HepG2 (cell line): Measurements from ENCODE around the gene ZSCAN21. TPM values are rescaled to one million over a fixed set of nuclear protein-coding genes. Genes with fewer than 3 reads are reported as not detected.

Experiments used
- ATAC-seq: fragments of 200-7000 bp; cut with Tn5 transposase; 3 replicates; pipeline ENCODE4 v1.9.1; 2020; ENCODE audit warnings: mild to moderate bottlenecking, moderate library complexity
- BruUV-seq: library from RNA; stranded (reverse); fragments of 400-500 nt; replicated peaks from 2 replicates; lab custom pipeline; 2021; lab: Mats Ljungman, UMichigan
- CTCF ChIA-PET: fragments of 300-600 bp; formaldehyde crosslinking; extraction: SDS; loops from one replicate; lab custom pipeline; 2021; ENCODE audit warnings: low total read pairs, inconsistent platforms, low intra/inter-chr PET ratio; lab: Yijun Ruan, JAX
- POLR2A ChIA-PET: fragments of 350-600 bp; sonication (Branson Sonifier 250); formaldehyde crosslinking; loops from one replicate; lab custom pipeline; 2020; ENCODE audit warnings: antibody characterized with exemption, inconsistent platforms; lab: Yijun Ruan, JAX
- DNase-seq: peaks from one replicate; pipeline ENCODE4 v3.0.0-alpha.2; 2015; ENCODE audit warnings: low spot score
- FAIRE-seq: peaks from 3 replicates; lab custom pipeline; 2011; peaks lifted over from hg19 to GRCh38; lab: Jason Lieb, UNC
- H2AFZ ChIP-seq: one replicate; pipeline ENCODE4 v1.6.1; 2011; ENCODE audit warnings: low read length, inconsistent platforms
- H3K27ac ChIP-seq: fragments of 300-600 bp; 3 replicates; pipeline ENCODE4 v1.8.0; 2011; ENCODE audit warnings: mixed run types, mild to moderate bottlenecking, mixed read lengths, low read length, inconsistent platforms; ENCODE audit not compliant: insufficient read depth; ENCODE audit errors: extremely low read length
- H3K27me3 ChIP-seq, 2 experiments: fragments of 200-600 bp in 1 of 2; 2 replicates in 1 of 2; 3 replicates in 1 of 2; pipeline versions ENCODE4 v1.6.0 to v1.8.0; 2011; ENCODE audit warnings: low read length in 2 of 2, mild to moderate bottlenecking in 2 of 2, moderate library complexity in 2 of 2, inconsistent platforms in 1 of 2; ENCODE audit not compliant: insufficient read depth in 2 of 2, control insufficient read depth in 1 of 2
- H3K36me3 ChIP-seq, 2 experiments: fragments of 200-600 bp in 1 of 2; replicated peaks in 1 of 2; 2 replicates in 1 of 2; 3 replicates in 1 of 2; pipeline versions ENCODE4 v1.5.1 to v1.8.0; 2011; ENCODE audit warnings: low read length in 2 of 2, inconsistent platforms in 1 of 2; ENCODE audit not compliant: insufficient read depth in 2 of 2, control insufficient read depth in 1 of 2
- H3K4me1 ChIP-seq: 2 replicates; pipeline ENCODE4 v1.5.1; 2012; ENCODE audit warnings: low read length, inconsistent platforms; ENCODE audit not compliant: insufficient read depth
- H3K4me2 ChIP-seq: 2 replicates; pipeline ENCODE4 v1.6.0; 2011; ENCODE audit warnings: low read depth, low read length, inconsistent platforms
- H3K4me3 ChIP-seq, 3 experiments: fragments of 200-600 bp in 1 of 3; sonication (generic), shearing (Covaris generic) in 1 of 3; replicated peaks in 1 of 3; 2 replicates each; pipeline ENCODE4 v1.5.1; 2011 to 2016; ENCODE audit warnings: low read length in 3 of 3, inconsistent platforms in 2 of 3, low read depth in 2 of 3, mild to moderate bottlenecking in 2 of 3, control low read depth in 1 of 3, mixed read lengths in 1 of 3; ENCODE audit not compliant: insufficient read depth in 1 of 3
- H3K79me2 ChIP-seq: one replicate; pipeline ENCODE4 v1.6.1; 2011; ENCODE audit warnings: low read length, inconsistent platforms; ENCODE audit not compliant: insufficient read depth
- H3K9ac ChIP-seq: 2 replicates; pipeline ENCODE4 v1.6.0; 2011; ENCODE audit warnings: mild to moderate bottlenecking, low read depth, low read length, inconsistent platforms; ENCODE audit not compliant: insufficient read depth
- H3K9me3 ChIP-seq: 2 replicates; pipeline ENCODE4 v1.5.1; 2012; ENCODE audit warnings: mild to moderate bottlenecking, low read length
- H4K20me1 ChIP-seq: 2 replicates; pipeline ENCODE4 v1.6.0; 2011; ENCODE audit warnings: inconsistent platforms, mild to moderate bottlenecking, low read length, moderate library complexity; ENCODE audit not compliant: insufficient read depth
- ATF7-NPFF ChIP-seq: sonication (generic); formaldehyde crosslinking; IDR thresholded peaks from 2 replicates; pipeline ENCODE4 v1.8.1; 2023; ENCODE audit warnings: mild to moderate bottlenecking, low read depth, missing genetic modification reagents, moderate library complexity
- ATM ChIP-seq: fragments of 450-650 bp; IDR thresholded peaks from 2 replicates; pipeline ENCODE4 v1.7.1; 2017; ENCODE audit warnings: mild to moderate bottlenecking, borderline replicate concordance
- CHD2 ChIP-seq: IDR thresholded peaks from 2 replicates; pipeline ENCODE4 v1.6.1; 2011; ENCODE audit warnings: low read depth, low read length, improper control_type of control experiment
- HOXA7 ChIP-seq: sonication (generic); formaldehyde crosslinking; IDR thresholded peaks from 2 replicates; pipeline ENCODE4 v1.8.1; 2022; ENCODE audit warnings: mild to moderate bottlenecking, missing genetic modification reagents, moderate library complexity
- KAT2B ChIP-seq: fragments of 150-350 bp; IDR thresholded peaks from 2 replicates; pipeline ENCODE4 v1.6.1; 2014; ENCODE audit warnings: low read depth, low read length, borderline replicate concordance
- KDM5B ChIP-seq: sonication (generic); formaldehyde crosslinking; IDR thresholded peaks from 2 replicates; pipeline ENCODE4 v1.4.0; 2020; ENCODE audit warnings: missing genetic modification reagents, mild to moderate bottlenecking, borderline replicate concordance
- NR2C2 ChIP-seq: sonication (generic); formaldehyde crosslinking; IDR thresholded peaks from 2 replicates; pipeline ENCODE4 v1.4.0; 2020; ENCODE audit warnings: missing genetic modification reagents, mild to moderate bottlenecking, moderate library complexity, borderline replicate concordance
- PHF21A ChIP-seq: sonication (generic); formaldehyde crosslinking; IDR thresholded peaks from 2 replicates; pipeline ENCODE4 v1.5.0; 2020; ENCODE audit warnings: mild to moderate bottlenecking, missing genetic modification reagents
- PTBP1 ChIP-seq: fragments of 200-400 bp; formaldehyde crosslinking; IDR thresholded peaks from 2 replicates; pipeline ENCODE4 v1.6.1; 2018; ENCODE audit warnings: low read length, low read depth; ENCODE audit not compliant: poor library complexity, severe bottlenecking
- ZFP90 ChIP-seq: sonication (generic); formaldehyde crosslinking; IDR thresholded peaks from 2 replicates; pipeline ENCODE4 v1.8.0; 2022; ENCODE audit warnings: missing genetic modification reagents, mild to moderate bottlenecking, inconsistent platforms, borderline replicate concordance
- ZNF24 ChIP-seq: fragments of 450-650 bp; IDR thresholded peaks from 2 replicates; pipeline ENCODE4 v1.6.1; 2017; ENCODE audit warnings: antibody characterized with exemption, mild to moderate bottlenecking
- ZNF263 ChIP-seq: sonication (generic); formaldehyde crosslinking; IDR thresholded peaks from 2 replicates; pipeline ENCODE4 v1.4.0; 2020; ENCODE audit warnings: missing genetic modification reagents
- ZNF564 ChIP-seq: sonication (generic); formaldehyde crosslinking; IDR thresholded peaks from 2 replicates; pipeline ENCODE4 v1.8.1; 2023; ENCODE audit warnings: mild to moderate bottlenecking, missing genetic modification reagents
- ZNF605 ChIP-seq: sonication (generic); formaldehyde crosslinking; IDR thresholded peaks from 2 replicates; pipeline ENCODE4 v1.8.0; 2022; ENCODE audit warnings: mild to moderate bottlenecking, missing genetic modification reagents
- WGBS: methylation state at CpG from one replicate; pipeline ENCODE4 v1.1.6; 2017; ENCODE audit warnings: low lambda C conversion rate; 5-methylcytosine and 5-hydroxymethylcytosine counted together
- in situ Hi-C: cut with HindIII; loops from 2 replicates; pipeline ENCODE4 v1.10.0; 2017; ENCODE audit warnings: low pct_unique_long_range_greater_than_20kb; ENCODE audit not compliant: extremely low pct_ligation_motif_present
- intact Hi-C: fragments of 100-400 bp; cut with micrococcal nuclease; formaldehyde crosslinking; loops from one replicate; pipeline ENCODE4 v1.10.0; 2022; ENCODE audit not compliant: unreplicated experiment
- polyA plus RNA-seq, 8 experiments: library from polyadenylated mRNA; depleted of rRNA in 3 of 8; stranded (reverse) in 7 of 8; unstranded in 1 of 8; fragments of >200 nt; fragmentation: Illumina TruSeq in 4 of 8; extraction: Trizol in 4 of 8; gene quantifications; 2 replicates each; pipeline versions ENCODE4 v1.2.1 to v1.2.3, GENCODE V29; 2011 to 2016; ENCODE audit warnings: low read depth in 4 of 8, missing spikeins in 1 of 8, mixed read lengths in 1 of 8; ENCODE audit not compliant: insufficient read depth in 1 of 8
- total RNA-seq, 5 experiments: library from RNA; depleted of rRNA; stranded (reverse); fragments of >200 nt; fragmentation: Illumina TruSeq; extraction: Trizol; gene quantifications; 2 replicates each; pipeline ENCODE4 v1.2.3, GENCODE V29; 2016; ENCODE audit warnings: low read depth in 1 of 5
- TF ChIP-seq, protein P1 (sequence below), 2 experiments: sonication (generic) in 1 of 2; formaldehyde crosslinking in 1 of 2; IDR thresholded peaks; 2 replicates each; pipeline versions ENCODE4 v1.6.1 to v1.9.0; 2014 to 2022; ENCODE audit warnings: antibody characterized with exemption in 1 of 2, borderline replicate concordance in 1 of 2, inconsistent platforms in 1 of 2, low read depth in 1 of 2, missing genetic modification reagents in 1 of 2
- TF ChIP-seq, protein P2 (sequence below): sonication (generic); formaldehyde crosslinking; IDR thresholded peaks from 2 replicates; pipeline ENCODE4 v1.8.1; 2023; ENCODE audit warnings: mild to moderate bottlenecking, missing genetic modification reagents, borderline replicate concordance
- TF ChIP-seq, protein P3 (sequence below): fragments of 450-650 bp; IDR thresholded peaks from 2 replicates; pipeline ENCODE4 v1.6.1; 2017; ENCODE audit warnings: mild to moderate bottlenecking

ZSCAN21 gene
- total and polyA plus RNA-seq, 2 of the 13 experiments (the other 11 are each of a cell fraction or from before 2014, with no cell fraction given), result 7.0 to 10.0 TPM

DNA sequence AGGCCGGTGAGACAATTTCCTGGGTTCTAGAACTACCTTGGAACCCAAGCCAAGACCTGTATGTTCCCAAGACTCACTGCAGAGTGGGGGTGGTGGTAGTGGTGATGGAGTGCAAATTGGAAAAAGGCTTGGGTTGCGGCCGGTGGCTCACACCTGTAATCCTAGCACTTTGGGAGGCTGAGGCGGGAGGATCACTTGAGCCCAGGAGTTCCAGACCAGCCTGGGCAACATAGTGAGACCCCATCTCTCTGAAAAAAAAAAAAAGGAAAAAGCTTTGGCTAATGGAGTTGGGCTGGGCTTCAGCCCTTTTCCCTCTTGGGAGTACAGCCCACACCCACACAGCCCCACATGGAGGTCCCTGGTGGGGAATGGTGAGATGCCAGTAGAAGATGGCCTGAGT, 56.0 kb downstream of the ZSCAN21 start:
- Histone ChIP-seq H3K9me3 (no peaks in the 10 kb centered on the region), H4K20me1 (no peaks in the 10 kb centered on the region), H3K27me3 (no peaks in the 10 kb centered on the region), H3K4me1 (peaks cover 8% of the 10 kb centered on the region; the same call in 1 of the 2 replicates), H2AFZ (no peak overlapping the region), H3K27ac (no peak overlapping the region), H3K36me3 (peaks cover 6 to 18% of the 10 kb centered on the region in 2 experiments; a peak in 4 of 5 replicates), H3K79me2 (peaks cover 3% of the 10 kb centered on the region), H3K9ac (no peak overlapping the region), H3K4me3 (no peak overlapping the region), H3K4me2 (no peak overlapping the region)
- BruUV-seq, result no TSS peak
- TF ChIP-seq NR2C2 (CRISPR knock-in tag) (no peak), ZNF605 (CRISPR knock-in tag) (no peak), KAT2B (no peak), HOXA7 (CRISPR knock-in tag) (no peak), ATM (no peak), PHF21A (CRISPR knock-in tag) (no peak), CHD2 (no peak), ATF7-NPFF (no peak), KDM5B (no peak), ZNF263 (CRISPR knock-in tag) (no peak), ZFP90 (no peak), ZNF24 (no peak), PTBP1 (no peak), ZNF564 (no peak)
- TF ChIP-seq, protein P1, sequence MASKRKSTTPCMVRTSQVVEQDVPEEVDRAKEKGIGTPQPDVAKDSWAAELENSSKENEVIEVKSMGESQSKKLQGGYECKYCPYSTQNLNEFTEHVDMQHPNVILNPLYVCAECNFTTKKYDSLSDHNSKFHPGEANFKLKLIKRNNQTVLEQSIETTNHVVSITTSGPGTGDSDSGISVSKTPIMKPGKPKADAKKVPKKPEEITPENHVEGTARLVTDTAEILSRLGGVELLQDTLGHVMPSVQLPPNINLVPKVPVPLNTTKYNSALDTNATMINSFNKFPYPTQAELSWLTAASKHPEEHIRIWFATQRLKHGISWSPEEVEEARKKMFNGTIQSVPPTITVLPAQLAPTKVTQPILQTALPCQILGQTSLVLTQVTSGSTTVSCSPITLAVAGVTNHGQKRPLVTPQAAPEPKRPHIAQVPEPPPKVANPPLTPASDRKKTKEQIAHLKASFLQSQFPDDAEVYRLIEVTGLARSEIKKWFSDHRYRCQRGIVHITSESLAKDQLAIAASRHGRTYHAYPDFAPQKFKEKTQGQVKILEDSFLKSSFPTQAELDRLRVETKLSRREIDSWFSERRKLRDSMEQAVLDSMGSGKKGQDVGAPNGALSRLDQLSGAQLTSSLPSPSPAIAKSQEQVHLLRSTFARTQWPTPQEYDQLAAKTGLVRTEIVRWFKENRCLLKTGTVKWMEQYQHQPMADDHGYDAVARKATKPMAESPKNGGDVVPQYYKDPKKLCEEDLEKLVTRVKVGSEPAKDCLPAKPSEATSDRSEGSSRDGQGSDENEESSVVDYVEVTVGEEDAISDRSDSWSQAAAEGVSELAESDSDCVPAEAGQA (IDR thresholded peaks at IDR 0.05; ENCODE audit: low read depth), result no peak
- TF ChIP-seq, protein P1 (CRISPR knock-in tag; IDR thresholded peaks at IDR 0.05; ENCODE audit: borderline replicate concordance), result no peak
- TF ChIP-seq, protein P2, sequence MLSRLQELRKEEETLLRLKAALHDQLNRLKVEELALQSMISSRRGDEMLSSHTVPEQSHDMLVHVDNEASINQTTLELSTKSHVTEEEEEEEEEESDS, result no peak
- TF ChIP-seq, protein P3, sequence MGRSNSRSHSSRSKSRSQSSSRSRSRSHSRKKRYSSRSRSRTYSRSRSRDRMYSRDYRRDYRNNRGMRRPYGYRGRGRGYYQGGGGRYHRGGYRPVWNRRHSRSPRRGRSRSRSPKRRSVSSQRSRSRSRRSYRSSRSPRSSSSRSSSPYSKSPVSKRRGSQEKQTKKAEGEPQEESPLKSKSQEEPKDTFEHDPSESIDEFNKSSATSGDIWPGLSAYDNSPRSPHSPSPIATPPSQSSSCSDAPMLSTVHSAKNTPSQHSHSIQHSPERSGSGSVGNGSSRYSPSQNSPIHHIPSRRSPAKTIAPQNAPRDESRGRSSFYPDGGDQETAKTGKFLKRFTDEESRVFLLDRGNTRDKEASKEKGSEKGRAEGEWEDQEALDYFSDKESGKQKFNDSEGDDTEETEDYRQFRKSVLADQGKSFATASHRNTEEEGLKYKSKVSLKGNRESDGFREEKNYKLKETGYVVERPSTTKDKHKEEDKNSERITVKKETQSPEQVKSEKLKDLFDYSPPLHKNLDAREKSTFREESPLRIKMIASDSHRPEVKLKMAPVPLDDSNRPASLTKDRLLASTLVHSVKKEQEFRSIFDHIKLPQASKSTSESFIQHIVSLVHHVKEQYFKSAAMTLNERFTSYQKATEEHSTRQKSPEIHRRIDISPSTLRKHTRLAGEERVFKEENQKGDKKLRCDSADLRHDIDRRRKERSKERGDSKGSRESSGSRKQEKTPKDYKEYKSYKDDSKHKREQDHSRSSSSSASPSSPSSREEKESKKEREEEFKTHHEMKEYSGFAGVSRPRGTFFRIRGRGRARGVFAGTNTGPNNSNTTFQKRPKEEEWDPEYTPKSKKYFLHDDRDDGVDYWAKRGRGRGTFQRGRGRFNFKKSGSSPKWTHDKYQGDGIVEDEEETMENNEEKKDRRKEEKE, result no peak
- ATAC-seq, result no peak
- in situ Hi-C loops (no loop called here), intact Hi-C loops (no loop called here)
- no peak for DNase-seq
- ChIA-PET CTCF (no interaction called here), POLR2A (no interaction called here)
- 94% methylated on average over 4 of the region's 4 CpGs for WGBS
- no peak for FAIRE-seq
